ENCODE measurements around the gene C6orf52. TPM values are rescaled to one million over a fixed set of nuclear protein-coding genes. Genes with fewer than 3 reads are reported as not detected.

C6orf52 gene
- total RNA-seq, 1 experiment from 2014 or later = 4.3 TPM

- no peak overlapping the region for H3K4me3 Mint-ChIP-seq (ENCODE audit: unreplicated experiment)
- Histone ChIP-seq H3K36me3 (ENCODE audit: control insufficient read depth, insufficient read depth, low read length) (no peaks in the 10 kb centered on the region; the same call in 1 of the 2 replicates), H3K4me1 (no peaks in the 10 kb centered on the region), H3K27me3 (replicated peaks; ENCODE audit: control insufficient read depth, insufficient read depth, low read length) (no peaks in the 10 kb centered on the region), H3K4me3 (ENCODE audit: low read depth, low read length) (no peak overlapping the region), H3K9me3 (0 out of 2 replicates have a peak, but pooled peaks cover 5% of the 10 kb centered on the region)
- peaks cover 29% of the 10 kb centered on the region for H3K36me3 Mint-ChIP-seq (ENCODE audit: insufficient read depth, unreplicated experiment)
- intact Hi-C loops (cut with micrococcal nuclease; ENCODE audit: unreplicated experiment) = no loop called here
- peaks cover 8% of the 10 kb centered on the region for H3K4me1 Mint-ChIP-seq (ENCODE audit: low read depth, unreplicated experiment)
- H3K27me3 Mint-ChIP-seq (ENCODE audit: insufficient read depth, unreplicated experiment) = no peaks in the 10 kb centered on the region
- no TSS peak for BruUV-seq (replicated peaks)
- CTCF ChIA-PET = interaction anchor here (0.6 kb wide), 1 partner anchor 19 kb away, joined by 3 read pairs; the partner anchor contains the start of gene PAK1IP1
- no peak for TF ChIP-seq CTCF (IDR thresholded peaks at IDR 0.05; ENCODE audit: insufficient read depth in 1 of 2, low read depth in 1 of 2, low read length in 1 of 2, severe bottlenecking in 1 of 2, unreplicated experiment in 1 of 2)
- H3K27ac Mint-ChIP-seq (ENCODE audit: unreplicated experiment) = no peak overlapping the region
- no peaks in the 10 kb centered on the region for H3K9me3 Mint-ChIP-seq (ENCODE audit: unreplicated experiment)
- POLR2A ChIA-PET = no interaction called here
- DNase-seq = no peak
Measured at GRCh38 chr6:10713962-10714361, 19.5 kb upstream of the C6orf52 start.

GRCh38 chr6:10696655-10697054 is 2.2 kb upstream of the C6orf52 start:
- no peak for DNase-seq
- no peaks in the 10 kb centered on the region for H3K36me3 ChIP-seq (ENCODE audit: control insufficient read depth, insufficient read depth, low read length)
- H3K4me3 ChIP-seq (ENCODE audit: low read depth, low read length) = no peak overlapping the region
- no peaks in the 10 kb centered on the region for H3K27me3 ChIP-seq (replicated peaks; ENCODE audit: control insufficient read depth, insufficient read depth, low read length)
- H3K4me1 ChIP-seq = peaks cover 7% of the 10 kb centered on the region; the same call in 1 of the 2 replicates
- Mint-ChIP-seq H3K27ac (ENCODE audit: unreplicated experiment) (no peak overlapping the region), H3K4me1 (ENCODE audit: low read depth, unreplicated experiment) (no peaks in the 10 kb centered on the region), H3K27me3 (ENCODE audit: insufficient read depth, unreplicated experiment) (no peaks in the 10 kb centered on the region), H3K4me3 (ENCODE audit: unreplicated experiment) (peak overlapping the region; percentile 86), H3K36me3 (ENCODE audit: insufficient read depth, unreplicated experiment) (peaks cover 47% of the 10 kb centered on the region), H3K9me3 (ENCODE audit: unreplicated experiment) (no peaks in the 10 kb centered on the region)
- intact Hi-C loops (cut with micrococcal nuclease; ENCODE audit: unreplicated experiment) = loop anchor here (10.0 kb wide), 1 partner anchor 112 kb away; no protein-coding TSS in a partner anchor
- BruUV-seq (replicated peaks) = no TSS peak
- no peaks in the 10 kb centered on the region for H3K9me3 ChIP-seq
- no peak for TF ChIP-seq CTCF (IDR thresholded peaks at IDR 0.05; ENCODE audit: insufficient read depth in 1 of 2, low read depth in 1 of 2, low read length in 1 of 2, severe bottlenecking in 1 of 2, unreplicated experiment in 1 of 2)
- ChIA-PET POLR2A (no interaction called here), CTCF (no interaction called here)

GRCh38 chr6:10695086-10695657 is 756 bp upstream of the C6orf52 start:
- H3K4me1 Mint-ChIP-seq (ENCODE audit: low read depth, unreplicated experiment) = no peaks in the 10 kb centered on the region
- TF ChIP-seq CTCF (IDR thresholded peaks at IDR 0.05; ENCODE audit: insufficient read depth in 1 of 2, low read depth in 1 of 2, low read length in 1 of 2, severe bottlenecking in 1 of 2, unreplicated experiment in 1 of 2) = no peak
- intact Hi-C loops (cut with micrococcal nuclease; ENCODE audit: unreplicated experiment) = loop anchor here (1.0 to 10.0 kb wide), 5 partner anchors 27 to 184 kb away; partner anchors contain the start of gene TMEM14B
- H3K27me3 ChIP-seq (replicated peaks; ENCODE audit: control insufficient read depth, insufficient read depth, low read length) = no peaks in the 10 kb centered on the region
- no peak for DNase-seq
- peaks cover 32% of the 10 kb centered on the region for H3K36me3 Mint-ChIP-seq (ENCODE audit: insufficient read depth, unreplicated experiment)
- peak overlapping the region; percentile 46 for H3K4me3 ChIP-seq (ENCODE audit: low read depth, low read length)
- H3K9me3 ChIP-seq = no peaks in the 10 kb centered on the region
- peaks cover 7% of the 10 kb centered on the region; the same call in 1 of the 2 replicates for H3K4me1 ChIP-seq
- no peaks in the 10 kb centered on the region for H3K36me3 ChIP-seq (ENCODE audit: control insufficient read depth, insufficient read depth, low read length)
- no peaks in the 10 kb centered on the region for H3K27me3 Mint-ChIP-seq (ENCODE audit: insufficient read depth, unreplicated experiment)
- ChIA-PET POLR2A (interaction anchor here (0.6 to 1.5 kb wide), 16 partner anchors 27 to 1857 kb away, joined by 3 to 21 read pairs (median 5); partner anchors contain the start of genes TMEM14B and TMEM14C), CTCF (interaction anchor here (0.6 to 1.1 kb wide), 7 partner anchors 19 to 128 kb away, joined by 3 to 7 read pairs (median 4); partner anchors contain the start of gene TMEM14C)
- TSS peak; percentile 79 for BruUV-seq (replicated peaks)
- peak overlapping the region; percentile 99 for H3K27ac Mint-ChIP-seq (ENCODE audit: unreplicated experiment)
- no peaks in the 10 kb centered on the region for H3K9me3 Mint-ChIP-seq (ENCODE audit: unreplicated experiment)
- H3K4me3 Mint-ChIP-seq (ENCODE audit: unreplicated experiment) = peak overlapping the region; percentile 86
